Measurements from ENCODE around the gene MTCL1.

Gene MTCL1

DNA sequence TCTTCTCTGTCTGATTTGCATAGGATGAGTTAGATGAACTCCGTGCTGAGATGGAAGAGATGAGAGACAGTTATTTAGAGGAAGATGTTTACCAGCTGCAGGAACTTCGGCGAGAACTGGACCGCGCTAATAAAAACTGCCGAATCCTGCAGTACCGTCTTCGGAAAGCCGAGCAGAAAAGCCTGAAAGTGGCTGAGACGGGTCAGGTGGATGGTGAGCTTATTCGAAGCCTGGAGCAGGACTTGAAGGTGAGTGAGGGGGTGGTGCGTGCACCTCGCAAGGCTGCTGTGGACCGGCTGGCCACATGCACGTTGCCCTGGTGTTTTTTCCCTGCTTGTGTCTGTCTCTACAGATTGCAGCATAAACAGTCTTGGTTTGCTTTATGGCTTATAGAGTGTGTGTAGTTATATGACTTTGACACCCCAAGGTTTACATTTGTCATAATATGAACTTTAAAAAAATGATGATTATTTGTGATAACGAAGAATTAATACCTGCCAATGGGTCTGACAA is 13.1 kb downstream of the MTCL1 start:
- TF ChIP-seq, protein P1, sequence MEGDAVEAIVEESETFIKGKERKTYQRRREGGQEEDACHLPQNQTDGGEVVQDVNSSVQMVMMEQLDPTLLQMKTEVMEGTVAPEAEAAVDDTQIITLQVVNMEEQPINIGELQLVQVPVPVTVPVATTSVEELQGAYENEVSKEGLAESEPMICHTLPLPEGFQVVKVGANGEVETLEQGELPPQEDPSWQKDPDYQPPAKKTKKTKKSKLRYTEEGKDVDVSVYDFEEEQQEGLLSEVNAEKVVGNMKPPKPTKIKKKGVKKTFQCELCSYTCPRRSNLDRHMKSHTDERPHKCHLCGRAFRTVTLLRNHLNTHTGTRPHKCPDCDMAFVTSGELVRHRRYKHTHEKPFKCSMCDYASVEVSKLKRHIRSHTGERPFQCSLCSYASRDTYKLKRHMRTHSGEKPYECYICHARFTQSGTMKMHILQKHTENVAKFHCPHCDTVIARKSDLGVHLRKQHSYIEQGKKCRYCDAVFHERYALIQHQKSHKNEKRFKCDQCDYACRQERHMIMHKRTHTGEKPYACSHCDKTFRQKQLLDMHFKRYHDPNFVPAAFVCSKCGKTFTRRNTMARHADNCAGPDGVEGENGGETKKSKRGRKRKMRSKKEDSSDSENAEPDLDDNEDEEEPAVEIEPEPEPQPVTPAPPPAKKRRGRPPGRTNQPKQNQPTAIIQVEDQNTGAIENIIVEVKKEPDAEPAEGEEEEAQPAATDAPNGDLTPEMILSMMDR (IDR thresholded peaks at IDR 0.05; ENCODE audit: borderline replicate concordance, control extremely low read depth, extremely low read depth, insufficient read depth, missing control alignments), result no peak
- no peak for DNase-seq (ENCODE audit: low spot score)
- in situ Hi-C loops (cut with MboI; ENCODE audit: low sequenced_read_pairs, unreplicated experiment), result no loop called here

DNA sequence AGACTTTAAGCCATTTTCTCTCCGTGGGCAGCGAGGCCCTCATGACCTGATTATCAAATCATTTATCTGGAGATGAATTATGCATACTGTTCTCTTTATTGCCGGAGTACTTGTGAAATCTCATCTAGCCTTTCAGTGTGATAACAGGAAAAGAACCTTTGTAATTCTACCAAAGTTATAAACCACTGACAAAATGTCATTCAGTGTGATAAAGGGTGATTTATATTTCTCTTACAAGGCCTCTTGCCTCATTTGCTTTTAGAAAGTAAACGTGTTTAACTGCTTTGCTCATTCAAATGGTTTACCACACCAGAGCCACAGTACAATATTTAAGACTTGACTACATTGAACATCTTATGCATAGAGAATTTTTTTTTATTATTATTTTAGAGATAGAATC is 13.8 kb downstream of the MTCL1 start:
- in situ Hi-C loops (cut with MboI; ENCODE audit: low sequenced_read_pairs, unreplicated experiment), result no loop called here
- DNase-seq (ENCODE audit: low spot score), result no peak
- TF ChIP-seq, protein P1 (IDR thresholded peaks at IDR 0.05; ENCODE audit: borderline replicate concordance, control extremely low read depth, extremely low read depth, insufficient read depth, missing control alignments), result no peak

DNA sequence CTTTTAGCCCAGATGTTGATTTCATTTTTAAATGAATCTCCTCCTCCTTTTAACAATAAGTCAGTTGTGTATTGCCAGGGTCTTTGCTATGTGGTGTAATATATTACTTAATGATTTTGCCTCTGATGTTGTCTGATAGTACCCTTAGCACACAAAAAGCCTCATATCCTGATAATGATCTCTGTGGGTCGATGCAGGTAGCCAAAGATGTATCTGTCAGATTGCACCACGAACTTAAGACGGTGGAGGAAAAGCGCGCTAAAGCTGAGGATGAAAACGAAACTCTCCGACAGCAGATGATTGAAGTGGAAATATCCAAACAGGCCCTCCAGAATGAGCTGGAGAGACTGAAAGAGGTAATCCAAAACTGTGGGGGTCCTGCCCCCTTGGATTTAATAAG is 14.8 kb downstream of the MTCL1 start:
- TF ChIP-seq, protein P1 (IDR thresholded peaks at IDR 0.05; ENCODE audit: borderline replicate concordance, control extremely low read depth, extremely low read depth, insufficient read depth, missing control alignments), result no peak
- in situ Hi-C loops (cut with MboI; ENCODE audit: low sequenced_read_pairs, unreplicated experiment), result no loop called here
- no peak for DNase-seq (ENCODE audit: low spot score)

DNA sequence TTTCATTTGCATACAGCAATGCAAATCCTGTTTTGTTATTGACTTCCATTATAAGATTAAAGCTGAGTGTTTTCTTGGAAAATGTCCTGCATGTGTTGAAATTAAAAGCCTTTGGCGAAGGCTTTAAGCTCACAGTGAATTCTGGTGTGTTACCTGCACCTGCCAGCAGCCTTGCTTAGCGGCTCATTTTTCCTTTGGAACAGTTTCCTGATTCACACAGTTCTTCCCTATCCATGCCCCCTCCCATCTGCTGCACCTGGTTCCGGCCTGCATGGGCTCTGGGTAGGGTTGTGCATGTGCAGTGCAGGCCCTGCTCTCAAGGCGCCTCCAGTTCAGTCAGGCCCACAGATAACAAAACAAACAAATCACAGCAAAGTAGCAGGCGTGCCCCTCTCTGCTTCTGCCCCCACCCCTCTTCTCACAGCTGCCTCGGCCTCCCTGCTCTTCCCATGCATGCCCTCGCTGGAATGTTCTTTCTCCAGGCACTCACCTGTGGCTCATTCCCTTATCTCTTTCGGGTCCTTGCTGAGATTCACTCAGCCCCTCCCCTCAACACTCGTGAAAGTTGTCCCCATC is 15.8 kb downstream of the MTCL1 start:
- no peak for DNase-seq (ENCODE audit: low spot score)
- TF ChIP-seq, protein P1 (IDR thresholded peaks at IDR 0.05; ENCODE audit: borderline replicate concordance, control extremely low read depth, extremely low read depth, insufficient read depth, missing control alignments), result no peak
- in situ Hi-C loops (cut with MboI; ENCODE audit: low sequenced_read_pairs, unreplicated experiment), result no loop called here

DNA sequence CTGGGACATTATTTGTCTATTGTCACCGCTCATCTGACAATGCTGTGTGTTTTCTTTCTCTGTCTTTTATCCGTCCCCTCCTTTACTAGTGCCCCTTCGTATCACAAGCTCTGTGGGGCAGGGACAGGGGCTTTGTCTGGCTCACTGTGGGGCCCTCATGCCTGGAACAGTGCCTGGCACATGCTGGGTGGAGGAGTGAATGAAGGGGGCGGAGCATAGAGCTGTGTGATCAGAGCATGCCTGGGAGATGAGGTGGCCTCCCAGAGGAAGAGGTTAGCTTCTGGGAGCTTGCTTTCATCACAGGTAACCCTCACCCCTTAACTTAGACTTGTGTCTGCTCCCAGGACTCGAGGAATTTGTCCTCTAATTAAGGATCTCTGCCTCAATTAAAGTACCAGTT is 16.4 kb downstream of the MTCL1 start:
- in situ Hi-C loops (cut with MboI; ENCODE audit: low sequenced_read_pairs, unreplicated experiment), result no loop called here
- TF ChIP-seq, protein P1 (IDR thresholded peaks at IDR 0.05; ENCODE audit: borderline replicate concordance, control extremely low read depth, extremely low read depth, insufficient read depth, missing control alignments), result no peak
- no peak for DNase-seq (ENCODE audit: low spot score)

DNA sequence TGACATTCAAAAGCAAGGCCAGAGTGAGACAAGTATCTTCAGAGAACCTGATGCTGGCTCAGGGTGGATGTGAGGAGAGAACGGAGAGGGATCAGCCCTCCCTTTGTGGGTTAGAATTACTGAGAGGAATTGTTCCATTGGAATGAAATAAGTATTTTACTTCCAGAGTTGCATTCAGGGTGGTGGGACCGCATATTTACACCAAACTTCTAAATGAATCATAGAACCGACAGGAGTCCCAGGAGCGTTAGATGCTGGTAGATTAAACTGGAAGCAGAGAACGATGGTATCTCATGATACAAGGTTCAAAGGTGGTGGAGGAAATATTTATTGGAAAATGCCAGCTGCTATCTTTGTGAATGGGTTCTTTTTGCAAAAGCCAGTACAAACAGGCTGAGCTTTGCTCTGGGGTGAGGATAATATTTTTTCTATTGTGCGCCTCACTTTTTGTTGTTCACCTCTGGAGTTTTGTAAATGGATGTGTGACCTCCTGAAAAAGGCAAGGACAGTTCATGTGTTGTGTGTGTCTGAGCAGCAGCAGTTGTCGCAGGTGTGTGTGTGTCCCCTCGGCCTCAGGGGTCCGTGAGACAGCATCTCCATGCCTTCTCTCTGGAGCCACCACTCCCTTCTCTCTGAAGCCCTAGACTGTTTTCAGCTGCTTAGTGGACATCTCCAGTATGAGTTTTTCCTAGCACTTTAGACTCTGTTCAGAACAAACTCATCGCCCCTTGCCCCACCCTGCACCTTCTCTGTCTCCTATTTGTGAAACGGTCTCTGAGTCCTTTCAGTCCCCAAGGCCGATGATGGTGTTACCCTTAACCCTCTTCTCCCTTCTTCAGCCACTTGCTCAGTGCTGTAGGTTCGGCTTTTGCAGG is 17.8 kb downstream of the MTCL1 start:
- TF ChIP-seq, protein P1 (IDR thresholded peaks at IDR 0.05; ENCODE audit: borderline replicate concordance, control extremely low read depth, extremely low read depth, insufficient read depth, missing control alignments), result no peak
- in situ Hi-C loops (cut with MboI; ENCODE audit: low sequenced_read_pairs, unreplicated experiment), result no loop called here
- DNase-seq (ENCODE audit: low spot score), result no peak

All from GM13976 (cell line).